Stomach smooth muscle (tissue), 2 donors: ENCODE data around the gene TGM6.

Source experiments
- H3K27ac ChIP-seq: one replicate; pipeline ENCODE4 v1.7.0; 2013; ENCODE audit warnings: mild to moderate bottlenecking, low read length, inconsistent platforms
- H3K27me3 ChIP-seq, 2 donors: one replicate each; pipeline ENCODE4 v1.7.0; 2013; ENCODE audit warnings: low read length in 2 of 2; ENCODE audit not compliant: insufficient read depth in 2 of 2, control insufficient read depth in 1 of 2
- H3K36me3 ChIP-seq, 2 donors: one replicate each; pipeline ENCODE4 v1.7.0; 2013; ENCODE audit warnings: low read length in 2 of 2; ENCODE audit not compliant: control insufficient read depth in 2 of 2, insufficient read depth in 2 of 2
- H3K4me1 ChIP-seq: one replicate; pipeline ENCODE4 v1.7.0; 2013; ENCODE audit warnings: low read length; ENCODE audit not compliant: control insufficient read depth, insufficient read depth
- H3K4me3 ChIP-seq, 2 donors: one replicate each; pipeline ENCODE4 v1.7.0; 2013; ENCODE audit warnings: low read length in 2 of 2
- H3K9ac ChIP-seq, 2 donors: one replicate each; pipeline ENCODE4 v1.7.0; 2013; ENCODE audit warnings: low read length in 2 of 2, mild to moderate bottlenecking in 1 of 2
- H3K9me3 ChIP-seq, 2 donors: one replicate each; pipeline ENCODE4 v1.7.0; 2013; ENCODE audit warnings: low read length in 2 of 2; ENCODE audit not compliant: control insufficient read depth in 2 of 2
- donor health status: healthy.
- donor health status: Pancreatic carcinoma.

TGM6 gene

GRCh38 chr20:2363187-2363586 is 17.5 kb upstream of the TGM6 start:
- Histone ChIP-seq H3K27me3 (no peaks in the 10 kb centered on the region), H3K4me1 (no peaks in the 10 kb centered on the region), H3K9ac (no peak overlapping the region), H3K4me3 (no peak overlapping the region), H3K27ac (no peak overlapping the region), H3K9me3 (peaks cover 3 to 4% of the 10 kb centered on the region in 2 donors), H3K36me3 (no peaks in the 10 kb centered on the region)

- Histone ChIP-seq H3K27ac (no peak overlapping the region), H3K4me1 (no peaks in the 10 kb centered on the region)
Measured at GRCh38 chr20:2363587-2363986, 17.1 kb upstream of the TGM6 start.

GRCh38 chr20:2364044-2364443 is 16.7 kb upstream of the TGM6 start:
- H3K27me3 ChIP-seq, result no peaks in the 10 kb centered on the region
- no peak overlapping the region for H3K9ac ChIP-seq
- no peak overlapping the region for H3K4me3 ChIP-seq
- no peaks in the 10 kb centered on the region for H3K36me3 ChIP-seq
- no peaks in the 10 kb centered on the region for H3K4me1 ChIP-seq
- peaks cover 3 to 4% of the 10 kb centered on the region in 2 donors for H3K9me3 ChIP-seq
- H3K27ac ChIP-seq, result no peak overlapping the region

More at GRCh38 chr20:2363587-2363986, 17.1 kb upstream of the TGM6 start:
- Histone ChIP-seq H3K27me3 (no peaks in the 10 kb centered on the region), H3K9ac (no peak overlapping the region), H3K9me3 (peaks cover 3 to 4% of the 10 kb centered on the region in 2 donors), H3K4me3 (no peak overlapping the region), H3K36me3 (no peaks in the 10 kb centered on the region)

GRCh38 chr20:2365091-2365490 is 15.6 kb upstream of the TGM6 start:
- Histone ChIP-seq H3K36me3 (no peaks in the 10 kb centered on the region), H3K9me3 (peaks cover 3 to 7% of the 10 kb centered on the region in 2 donors), H3K27ac (no peak overlapping the region), H3K4me1 (no peaks in the 10 kb centered on the region), H3K27me3 (no peaks in the 10 kb centered on the region), H3K9ac (no peak overlapping the region), H3K4me3 (no peak overlapping the region)

GRCh38 chr20:2365666-2366065 is 15.0 kb upstream of the TGM6 start:
- Histone ChIP-seq H3K36me3 (no peaks in the 10 kb centered on the region), H3K27ac (no peak overlapping the region), H3K9ac (no peak overlapping the region), H3K9me3 (peaks cover 3 to 5% of the 10 kb centered on the region in 2 donors), H3K4me3 (no peak overlapping the region), H3K4me1 (no peaks in the 10 kb centered on the region), H3K27me3 (no peaks in the 10 kb centered on the region)

- no peak overlapping the region for H3K27ac ChIP-seq
- H3K27me3 ChIP-seq, result peaks cover 3% of the 10 kb centered on the region in 2 donors
- peaks cover 0 to 3% of the 10 kb centered on the region in 2 donors for H3K9me3 ChIP-seq
- no peaks in the 10 kb centered on the region for H3K4me1 ChIP-seq
- no peak overlapping the region for H3K9ac ChIP-seq
- H3K36me3 ChIP-seq, result no peaks in the 10 kb centered on the region
- no peak overlapping the region for H3K4me3 ChIP-seq
Measured at GRCh38 chr20:2368621-2369020, 12.1 kb upstream of the TGM6 start.

GRCh38 chr20:2373098-2373497 is 7.6 kb upstream of the TGM6 start:
- Histone ChIP-seq H3K4me1 (no peaks in the 10 kb centered on the region), H3K9ac (no peak overlapping the region), H3K27me3 (peaks cover 3 to 6% of the 10 kb centered on the region in 2 donors), H3K27ac (no peak overlapping the region), H3K4me3 (no peak overlapping the region), H3K36me3 (no peaks in the 10 kb centered on the region), H3K9me3 (peaks cover 0 to 3% of the 10 kb centered on the region in 2 donors)

GRCh38 chr20:2374346-2375125 is 6.2 kb upstream of the TGM6 start:
- no peak overlapping the region for H3K27ac ChIP-seq

GRCh38 chr20:2378893-2379292 is 1.8 kb upstream of the TGM6 start:
- no peak overlapping the region for H3K4me3 ChIP-seq

More at GRCh38 chr20:2374346-2375125, 6.2 kb upstream of the TGM6 start:
- Histone ChIP-seq H3K4me1 (no peaks in the 10 kb centered on the region), H3K4me3 (no peak overlapping the region), H3K9me3 (peaks cover 0 to 3% of the 10 kb centered on the region in 2 donors), H3K36me3 (no peaks in the 10 kb centered on the region), H3K9ac (no peak overlapping the region), H3K27me3 (peaks cover 3 to 6% of the 10 kb centered on the region in 2 donors)

GRCh38 chr20:2379511-2380229 is 1.0 kb upstream of the TGM6 start:
- no peak overlapping the region for H3K9ac ChIP-seq
- H3K36me3 ChIP-seq, result no peaks in the 10 kb centered on the region
- H3K27me3 ChIP-seq, result peaks cover 0 to 4% of the 10 kb centered on the region in 2 donors
- no peak overlapping the region for H3K27ac ChIP-seq
- H3K4me3 ChIP-seq, result no peak overlapping the region
- H3K9me3 ChIP-seq, result no peaks in the 10 kb centered on the region
- no peaks in the 10 kb centered on the region for H3K4me1 ChIP-seq

More at GRCh38 chr20:2378893-2379292, 1.8 kb upstream of the TGM6 start:
- H3K4me1 ChIP-seq, result no peaks in the 10 kb centered on the region
- peaks cover 2 to 3% of the 10 kb centered on the region in 2 donors for H3K27me3 ChIP-seq
- H3K9me3 ChIP-seq, result no peaks in the 10 kb centered on the region
- no peaks in the 10 kb centered on the region for H3K36me3 ChIP-seq
- no peak overlapping the region for H3K9ac ChIP-seq
- no peak overlapping the region for H3K27ac ChIP-seq

- H3K36me3 ChIP-seq, result no peaks in the 10 kb centered on the region
- H3K9me3 ChIP-seq, result peaks cover 0 to 2% of the 10 kb centered on the region in 2 donors
- H3K27ac ChIP-seq, result no peak overlapping the region
- H3K4me1 ChIP-seq, result no peaks in the 10 kb centered on the region
- no peak overlapping the region for H3K4me3 ChIP-seq
- peaks cover 0 to 4% of the 10 kb centered on the region in 2 donors for H3K27me3 ChIP-seq
- H3K9ac ChIP-seq, result no peak overlapping the region
Measured at GRCh38 chr20:2381303-2381702, 602 bp downstream of the TGM6 start.
